Body of pancreas (tissue), 4 donors: ENCODE data around the gene DNAAF8. TPM values are rescaled to one million over a fixed set of nuclear protein-coding genes. Genes with fewer than 3 reads are reported as not detected.

ENCODE experiments used
- ATAC-seq: fragments of 150-250 bp; one replicate; pipeline ENCODE4 v1.9.1; 2016
- DNase-seq, 4 donors: peaks; one replicate each; pipeline ENCODE4 v3.0.0-alpha.2; 2019
- H3K27ac ChIP-seq, 4 donors: fragments of 200-600 bp; sonication (generic); 1 replicate in 3 of 4; 2 replicates in 1 of 4; pipeline versions ENCODE4 v1.5.1 to v1.6.1; 2016 to 2019; ENCODE audit warnings: mild to moderate bottlenecking in 1 of 4, mixed read lengths in 1 of 4, moderate library complexity in 1 of 4
- H3K27me3 ChIP-seq, 2 donors: fragments of 200-600 bp; sonication (generic); one replicate each; pipeline ENCODE4 v1.6.0; 2016; ENCODE audit warnings: mild to moderate bottlenecking in 1 of 2
- H3K36me3 ChIP-seq, 2 donors: fragments of 200-600 bp; sonication (generic); replicated peaks in 1 of 2; 2 replicates each; pipeline ENCODE4 v1.5.1; 2016; ENCODE audit warnings: low read depth in 2 of 2; ENCODE audit not compliant: insufficient read depth in 1 of 2
- H3K4me1 ChIP-seq: fragments of 200-600 bp; sonication (generic); one replicate; pipeline ENCODE4 v1.6.0; 2016
- H3K4me3 ChIP-seq, 2 donors: fragments of 200-600 bp; sonication (generic); 1 replicate in 1 of 2; 2 replicates in 1 of 2; pipeline ENCODE4 v1.5.1; 2016 to 2019
- H3K9me3 ChIP-seq, 3 donors: fragments of 200-600 bp; sonication (generic); 1 replicate in 2 of 3; 2 replicates in 1 of 3; pipeline ENCODE4 v1.5.1; 2016
- CTCF ChIP-seq, 7 experiments: fragments of 450-650 bp in 4 of 7; fragments of 200-600 bp in 3 of 7; sonication (generic) in 3 of 7; IDR thresholded peaks; one replicate each; pipeline ENCODE4 v1.5.1; 2016 to 2019; ENCODE audit warnings: antibody characterized with exemption in 7 of 7
- POLR2A ChIP-seq, 3 donors: fragments of 450-650 bp; IDR thresholded peaks; one replicate each; pipeline ENCODE4 v1.6.1; 2016; ENCODE audit warnings: antibody characterized with exemption in 3 of 3, mild to moderate bottlenecking in 2 of 3
- WGBS, 2 donors: methylation state at CpG; one replicate each; pipeline ENCODE4 v1.1.5; 2017; 5-methylcytosine and 5-hydroxymethylcytosine counted together
- intact Hi-C: fragments of 100-400 bp; cut with DNase I; formaldehyde crosslinking; loops from one replicate; pipeline ENCODE4 v1.15.1; 2023
- small RNA-seq: library from RNA; depleted of rRNA; stranded (forward); fragments of <200 nt; gene quantifications from one replicate; pipeline ENCODE3, GENCODE V24; 2016
- total RNA-seq, 2 donors: library from RNA; depleted of rRNA; stranded (reverse); fragments of >200 nt; gene quantifications; one replicate each; pipeline ENCODE4 v1.1.0, GENCODE V29; 2016

The DNAAF8 gene
- total RNA-seq, 2 donors from 2014 or later, result under 0.01 to 0.26 TPM

GRCh38 chr16:4795828-4796572 lies 61.7 kb downstream of the DNAAF8 start:
- H3K4me3 ChIP-seq, result peak overlapping the region; percentile 7 to 13
- ATAC-seq (no peak), DNase-seq (no peak)
- H3K9me3 ChIP-seq, result no peaks in the 10 kb centered on the region
- no peaks in the 10 kb centered on the region for H3K27me3 ChIP-seq
- peak overlapping the region in 3 of 4 donors; percentile 76 to 85 (median 76) for H3K27ac ChIP-seq
- intact Hi-C loops, result no loop called here
- no peaks in the 10 kb centered on the region for H3K36me3 ChIP-seq
- TF ChIP-seq POLR2A (IDR thresholded peaks at IDR 0.05), result no peak
- TF ChIP-seq CTCF (IDR thresholded peaks at IDR 0.05), result no peak
- 73 to 87% methylated on average over 6 to 28 of the region's 30 CpGs for WGBS, 2 donors
- peaks cover 40% of the 10 kb centered on the region for H3K4me1 ChIP-seq

GRCh38 chr16:4796982-4797804 lies 62.9 kb downstream of the DNAAF8 start:
- WGBS, 2 donors, result 77 to 86% methylated on average over 13 to 21 of the region's 21 CpGs
- H3K4me1 ChIP-seq, result peaks cover 50% of the 10 kb centered on the region
- no peak overlapping the region for H3K27ac ChIP-seq
- intact Hi-C loops, result no loop called here
- H3K4me3 ChIP-seq, result no peak overlapping the region
- no peaks in the 10 kb centered on the region for H3K9me3 ChIP-seq
- H3K27me3 ChIP-seq, result no peaks in the 10 kb centered on the region
- TF ChIP-seq POLR2A (IDR thresholded peaks at IDR 0.05) (no peak), CTCF (IDR thresholded peaks at IDR 0.05) (no peak)
- ATAC-seq, result no peak
- H3K36me3 ChIP-seq, result no peaks in the 10 kb centered on the region
- DNase-seq, result no peak

- intact Hi-C loops, result no loop called here
- no peaks in the 10 kb centered on the region for H3K27me3 ChIP-seq
- no peak for TF ChIP-seq POLR2A (IDR thresholded peaks at IDR 0.05)
- no peak for TF ChIP-seq CTCF (IDR thresholded peaks at IDR 0.05)
- WGBS, 2 donors, result 90 to 94% methylated on average over 10 to 22 of the region's 22 CpGs
- no peaks in the 10 kb centered on the region for H3K36me3 ChIP-seq
- H3K4me3 ChIP-seq, result no peak overlapping the region
- ATAC-seq (no peak), DNase-seq (no peak)
- no peaks in the 10 kb centered on the region for H3K9me3 ChIP-seq
- peaks cover 50% of the 10 kb centered on the region for H3K4me1 ChIP-seq
- H3K27ac ChIP-seq, result no peak overlapping the region
Observed at GRCh38 chr16:4797805-4798252, 63.5 kb downstream of the DNAAF8 start.

GRCh38 chr16:4798456-4798855 lies 64.1 kb downstream of the DNAAF8 start:
- TF ChIP-seq POLR2A (IDR thresholded peaks at IDR 0.05) (no peak), CTCF (IDR thresholded peaks at IDR 0.05) (no peak)
- Histone ChIP-seq H3K4me1 (peaks cover 56% of the 10 kb centered on the region), H3K4me3 (no peak overlapping the region), H3K36me3 (no peaks in the 10 kb centered on the region), H3K27ac (no peak overlapping the region), H3K27me3 (no peaks in the 10 kb centered on the region), H3K9me3 (no peaks in the 10 kb centered on the region)
- 90% methylated on average over 12 of the region's 16 CpGs; no CpG with 5 or more reads in 1 of the 2 donors for WGBS, 2 donors
- intact Hi-C loops, result no loop called here
- no peak for ATAC-seq
- DNase-seq, result no peak

Small RNA genes within 50 kb of the gene (small RNA-seq; reads per million reads assigned to genes)
- not detected for gene RF00017

Other genes starting within 250 kb of the DNAAF8 start
- gene CDIP1, start 195.8 kb upstream of the DNAAF8 start, total RNA-seq, result 10 to 100 TPM; 12.9 to 23.3 TPM
- under 1 TPM in 1 of 2 donors, not detected in 1; 0.52 TPM for gene C16orf96, start 178.2 kb upstream of the DNAAF8 start, total RNA-seq
- 10 to 100 TPM; 11.9 to 19.4 TPM for gene UBALD1, start 119.6 kb upstream of the DNAAF8 start, total RNA-seq
- gene MGRN1, start 109.7 kb upstream of the DNAAF8 start, total RNA-seq, result 10 to 100 TPM; 23.3 to 44.8 TPM
- 10 to 100 TPM; 18.7 to 25.4 TPM for gene NUDT16L1, start 41.0 kb upstream of the DNAAF8 start, total RNA-seq
- 10 to 100 TPM; 16.6 to 64.9 TPM for gene ANKS3, start 266 bp upstream of the DNAAF8 start, total RNA-seq
- gene ZNF500, start 32.6 kb downstream of the DNAAF8 start, total RNA-seq, result 10 to 100 TPM in 1 of 2 donors, 1 to 10 TPM in 1; 7.5 to 13.8 TPM
- gene SEPTIN12, start 53.8 kb downstream of the DNAAF8 start, total RNA-seq, result not detected
- gene SMIM22, start 60.8 kb downstream of the DNAAF8 start, total RNA-seq, result 10 to 100 TPM in 1 of 2 donors, 1 to 10 TPM in 1; 4.7 to 29.3 TPM
- 10 to 100 TPM; 21.8 to 25.9 TPM for gene ROGDI, start 68.1 kb downstream of the DNAAF8 start, total RNA-seq
- gene GLYR1, start 112.8 kb downstream of the DNAAF8 start, total RNA-seq, result 10 to 100 TPM; 19.7 to 27.7 TPM
- gene UBN1, start 112.9 kb downstream of the DNAAF8 start, total RNA-seq, result 10 to 100 TPM; 20.8 to 41.2 TPM
- 10 to 100 TPM; 20.2 to 26.0 TPM for gene PPL, start 202.6 kb downstream of the DNAAF8 start, total RNA-seq
- under 1 TPM in 1 of 2 donors, not detected in 1; 0.26 TPM for gene SEC14L5, start 223.8 kb downstream of the DNAAF8 start, total RNA-seq